GM10266 (cell line): ENCODE data around the gene ZCCHC17.
"Not testable (repeated sequence)": the region's sequence is repeated elsewhere in the genome, so short reads cannot be mapped to it uniquely, and the experiment has no call there.

Experiments
- DNase-seq: peaks from one replicate; pipeline ENCODE4 v3.0.0; 2012; ENCODE audit errors: extremely low spot score
- CTCF ChIP-seq: IDR thresholded peaks from 2 replicates; pipeline ENCODE4 v1.5.1; 2012; ENCODE audit warnings: mild to moderate bottlenecking, low read depth; ENCODE audit not compliant: control insufficient read depth, insufficient read depth; ENCODE audit errors: missing control alignments

Gene ZCCHC17

GRCh38 chr1:31263408-31263807 lies 33.4 kb upstream of the ZCCHC17 start:
- no peak for TF ChIP-seq CTCF
- DNase-seq = no peak

- DNase-seq = no peak
- TF ChIP-seq CTCF = no peak
Observed at GRCh38 chr1:31264790-31265386, 31.9 kb upstream of the ZCCHC17 start.

DNA sequence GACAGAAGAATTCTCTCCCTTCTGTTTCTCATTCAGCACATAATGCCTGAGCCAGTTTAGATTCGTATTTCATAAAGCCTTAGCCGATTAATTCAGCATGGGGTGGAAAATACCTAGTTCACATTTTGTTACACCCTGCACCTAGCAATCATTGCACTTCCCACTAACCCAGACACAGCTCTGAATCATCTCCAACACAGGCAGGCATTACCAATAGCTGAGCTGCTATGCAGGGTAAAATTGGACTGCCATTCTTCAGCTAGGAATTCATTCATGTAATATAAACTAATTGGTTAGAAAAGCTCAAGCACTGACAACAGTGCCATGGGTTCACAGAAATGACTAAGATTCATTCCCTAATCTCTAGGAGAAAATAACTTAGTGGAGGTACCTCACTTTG lies 30.3 kb upstream of the ZCCHC17 start:
- no peak for DNase-seq
- no peak for TF ChIP-seq CTCF

- TF ChIP-seq CTCF = no peak
Observed at GRCh38 chr1:31272369-31272768, 24.5 kb upstream of the ZCCHC17 start.

GRCh38 chr1:31273619-31274018 lies 23.2 kb upstream of the ZCCHC17 start:
- DNase-seq = no peak
- no peak for TF ChIP-seq CTCF

More at GRCh38 chr1:31272369-31272768, 24.5 kb upstream of the ZCCHC17 start:
- no peak for DNase-seq

- not testable (repeated sequence) for DNase-seq
Observed at GRCh38 chr1:31282426-31282825, 14.4 kb upstream of the ZCCHC17 start.

DNA sequence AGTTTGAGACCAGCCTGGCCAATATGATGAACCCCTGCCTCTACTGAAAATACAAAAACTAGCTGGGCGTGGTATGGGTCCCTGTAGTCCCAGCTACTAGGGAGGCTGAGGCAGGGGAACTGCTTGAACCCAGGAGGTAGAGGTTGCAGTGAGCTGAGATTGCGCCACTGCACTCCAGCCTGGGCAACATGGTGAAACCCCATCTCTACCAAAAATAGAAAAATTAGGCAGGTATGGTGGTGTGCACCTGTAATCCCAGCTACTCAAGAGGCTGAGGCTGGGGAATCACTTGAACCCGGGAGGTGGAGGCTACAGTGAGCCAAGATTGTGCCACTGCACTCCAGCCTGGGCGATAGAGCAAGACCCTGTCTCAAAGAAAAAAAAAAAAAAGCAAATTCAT lies 9.0 kb upstream of the ZCCHC17 start:
- DNase-seq = not testable (repeated sequence)

DNA sequence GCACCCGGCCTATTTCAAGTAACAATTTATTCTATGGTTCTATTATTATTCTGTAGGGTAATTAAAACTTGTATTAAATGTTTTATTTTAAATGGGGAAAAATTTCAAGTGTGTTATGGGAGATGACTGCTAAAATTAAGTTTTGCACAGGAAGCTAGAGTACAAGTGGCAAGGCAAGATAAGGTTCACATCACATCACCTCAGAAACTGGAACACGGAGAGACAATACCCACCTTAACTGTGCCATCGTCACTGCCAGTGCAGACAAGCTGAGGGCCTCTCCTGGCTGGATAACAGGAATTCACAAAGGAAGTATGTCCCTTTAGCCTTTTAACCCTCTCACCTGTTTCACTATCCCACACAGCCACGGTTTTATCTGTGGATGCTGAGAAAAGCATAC lies 7.8 kb upstream of the ZCCHC17 start:
- TF ChIP-seq CTCF = no peak
- DNase-seq = no peak
